Neural cell (in vitro differentiated cells): ENCODE results near the gene SNTG2. TPM values are rescaled to one million over a fixed set of nuclear protein-coding genes. Genes with fewer than 3 reads are reported as not detected.

Experiments
- H2AFZ ChIP-seq: fragments of 200-600, 300-800 bp; sonication (generic), shearing (Covaris generic); 2 replicates; pipeline ENCODE4 v1.6.0; 2014; ENCODE audit warnings: low read depth, mild to moderate bottlenecking, antibody characterized with exemption, low read length, moderate library complexity
- H3F3A ChIP-seq: fragments of 200-600 bp; shearing (Covaris generic); 2 replicates; pipeline ENCODE4 v1.6.1; 2016; ENCODE audit warnings: mild to moderate bottlenecking, moderate library complexity, mixed read lengths, antibody characterized with exemption, low read length; ENCODE audit not compliant: insufficient read depth, poor library complexity, severe bottlenecking
- H3K27ac ChIP-seq: fragments of 200-600, 300-800 bp; sonication (generic), shearing (Covaris generic); 2 replicates; pipeline ENCODE4 v1.5.1; 2014; ENCODE audit warnings: mild to moderate bottlenecking, low read length, moderate library complexity
- H3K27me3 ChIP-seq: fragments of 300-800, 200-600 bp; sonication (generic), shearing (Covaris generic); 2 replicates; pipeline ENCODE4 v1.6.0; 2014; ENCODE audit warnings: mild to moderate bottlenecking, low read depth, low read length, moderate library complexity; ENCODE audit not compliant: insufficient read depth
- H3K36me3 ChIP-seq: fragments of 300-800, 200-600 bp; sonication (generic), shearing (Covaris generic); 2 replicates; pipeline ENCODE4 v1.5.1; 2014; ENCODE audit warnings: mild to moderate bottlenecking, antibody characterized with exemption, low read length, moderate library complexity; ENCODE audit not compliant: insufficient read depth
- H3K4me2 ChIP-seq: fragments of 300-800, 200-600 bp; sonication (generic), shearing (Covaris generic); 2 replicates; pipeline ENCODE4 v1.6.0; 2014; ENCODE audit warnings: mild to moderate bottlenecking, low read length
- H3K4me3 ChIP-seq: fragments of 300-800, 200-600 bp; sonication (generic), shearing (Covaris generic); 2 replicates; pipeline ENCODE4 v1.5.1; 2014; ENCODE audit warnings: mild to moderate bottlenecking, low read length, moderate library complexity
- H3K79me2 ChIP-seq: fragments of 200-600 bp; shearing (Covaris generic); replicated peaks from 2 replicates; pipeline ENCODE4 v1.6.0; 2014; ENCODE audit warnings: mild to moderate bottlenecking, low read length, moderate library complexity; ENCODE audit not compliant: insufficient read depth
- H3K9ac ChIP-seq: fragments of 300-800, 200-600 bp; sonication (generic), shearing (Covaris generic); 2 replicates; pipeline ENCODE4 v1.6.1; 2016; ENCODE audit warnings: mild to moderate bottlenecking, low read length, mixed read lengths
- H3K9me2 ChIP-seq: fragments of 200-600 bp; shearing (Covaris generic); 2 replicates; pipeline ENCODE4 v1.6.1; 2016; ENCODE audit warnings: mild to moderate bottlenecking, low read length, mixed read lengths; ENCODE audit not compliant: insufficient read depth
- H3K9me3 ChIP-seq: fragments of 200-600, 300-800 bp; sonication (generic), shearing (Covaris generic); 2 replicates; pipeline ENCODE4 v1.6.1; 2016; ENCODE audit warnings: mild to moderate bottlenecking, mixed run types, low read length, moderate library complexity, mixed read lengths
- H4K20me1 ChIP-seq: fragments of 200-600 bp; shearing (Covaris generic); 2 replicates; pipeline ENCODE4 v1.6.1; 2016; ENCODE audit warnings: mild to moderate bottlenecking, mixed run types; ENCODE audit not compliant: insufficient read depth
- EP300 ChIP-seq: fragments of 450-650 bp; conservative IDR thresholded peaks from 2 replicates; pipeline ENCODE4 v1.6.1; 2014; ENCODE audit warnings: antibody characterized with exemption, mild to moderate bottlenecking, moderate library complexity; ENCODE audit not compliant: poor library complexity, severe bottlenecking
- EZH2 ChIP-seq: fragments of 200-600, 300-800 bp; shearing (Covaris generic), sonication (generic); IDR thresholded peaks from 2 replicates; pipeline ENCODE4 v1.6.1; 2014; ENCODE audit warnings: antibody characterized with exemption, low read length, borderline replicate concordance, mild to moderate bottlenecking; ENCODE audit not compliant: insufficient read depth, poor library complexity, severe bottlenecking
- MXI1 ChIP-seq: fragments of 450-650 bp; conservative IDR thresholded peaks from 2 replicates; pipeline ENCODE4 v1.6.1; 2014; ENCODE audit warnings: antibody characterized with exemption, mild to moderate bottlenecking; ENCODE audit not compliant: poor library complexity, severe bottlenecking
- POLR2AphosphoS5 ChIP-seq: IDR thresholded peaks from 2 replicates; pipeline ENCODE4 v1.6.1; 2012
- RAD21 ChIP-seq: fragments of 450-650 bp; conservative IDR thresholded peaks from 2 replicates; pipeline ENCODE4 v1.6.1; 2014; ENCODE audit warnings: antibody characterized with exemption, mild to moderate bottlenecking, moderate library complexity
- SMC3 ChIP-seq: fragments of 450-650 bp; conservative IDR thresholded peaks from 2 replicates; pipeline ENCODE4 v1.6.1; 2014; ENCODE audit warnings: antibody characterized with exemption, mild to moderate bottlenecking, moderate library complexity; ENCODE audit not compliant: poor library complexity
- TAF1 ChIP-seq: IDR thresholded peaks from 2 replicates; pipeline ENCODE4 v1.6.1; 2012; ENCODE audit warnings: low read depth
- polyA plus RNA-seq: library from polyadenylated mRNA; depleted of rRNA; stranded (reverse); fragments of >200 nt; gene quantifications from 2 replicates; pipeline ENCODE4 v1.2.3, GENCODE V29; 2014
- TF ChIP-seq, protein P1 (sequence below): fragments of 450-650 bp; IDR thresholded peaks from 2 replicates; pipeline ENCODE4 v1.5.1; 2014; ENCODE audit warnings: antibody characterized with exemption, mild to moderate bottlenecking, moderate library complexity; ENCODE audit not compliant: poor library complexity, severe bottlenecking
- TF ChIP-seq, protein P2 (sequence below): IDR thresholded peaks from 2 replicates; pipeline ENCODE4 v1.6.1; 2012; ENCODE audit warnings: borderline replicate concordance

Gene SNTG2
- polyA plus RNA-seq, 1 donor from 2014 or later, result not detected

- Histone ChIP-seq H3F3A (no peaks in the 10 kb centered on the region), H3K27me3 (no peaks in the 10 kb centered on the region)
- TF ChIP-seq EZH2, result no peak
- TF ChIP-seq, protein P1, sequence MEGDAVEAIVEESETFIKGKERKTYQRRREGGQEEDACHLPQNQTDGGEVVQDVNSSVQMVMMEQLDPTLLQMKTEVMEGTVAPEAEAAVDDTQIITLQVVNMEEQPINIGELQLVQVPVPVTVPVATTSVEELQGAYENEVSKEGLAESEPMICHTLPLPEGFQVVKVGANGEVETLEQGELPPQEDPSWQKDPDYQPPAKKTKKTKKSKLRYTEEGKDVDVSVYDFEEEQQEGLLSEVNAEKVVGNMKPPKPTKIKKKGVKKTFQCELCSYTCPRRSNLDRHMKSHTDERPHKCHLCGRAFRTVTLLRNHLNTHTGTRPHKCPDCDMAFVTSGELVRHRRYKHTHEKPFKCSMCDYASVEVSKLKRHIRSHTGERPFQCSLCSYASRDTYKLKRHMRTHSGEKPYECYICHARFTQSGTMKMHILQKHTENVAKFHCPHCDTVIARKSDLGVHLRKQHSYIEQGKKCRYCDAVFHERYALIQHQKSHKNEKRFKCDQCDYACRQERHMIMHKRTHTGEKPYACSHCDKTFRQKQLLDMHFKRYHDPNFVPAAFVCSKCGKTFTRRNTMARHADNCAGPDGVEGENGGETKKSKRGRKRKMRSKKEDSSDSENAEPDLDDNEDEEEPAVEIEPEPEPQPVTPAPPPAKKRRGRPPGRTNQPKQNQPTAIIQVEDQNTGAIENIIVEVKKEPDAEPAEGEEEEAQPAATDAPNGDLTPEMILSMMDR, result no peak
- TF ChIP-seq EP300, result no peak
- no peak for TF ChIP-seq SMC3
- no peak for TF ChIP-seq RAD21
- TF ChIP-seq POLR2AphosphoS5, result no peak
- TF ChIP-seq, protein P2, sequence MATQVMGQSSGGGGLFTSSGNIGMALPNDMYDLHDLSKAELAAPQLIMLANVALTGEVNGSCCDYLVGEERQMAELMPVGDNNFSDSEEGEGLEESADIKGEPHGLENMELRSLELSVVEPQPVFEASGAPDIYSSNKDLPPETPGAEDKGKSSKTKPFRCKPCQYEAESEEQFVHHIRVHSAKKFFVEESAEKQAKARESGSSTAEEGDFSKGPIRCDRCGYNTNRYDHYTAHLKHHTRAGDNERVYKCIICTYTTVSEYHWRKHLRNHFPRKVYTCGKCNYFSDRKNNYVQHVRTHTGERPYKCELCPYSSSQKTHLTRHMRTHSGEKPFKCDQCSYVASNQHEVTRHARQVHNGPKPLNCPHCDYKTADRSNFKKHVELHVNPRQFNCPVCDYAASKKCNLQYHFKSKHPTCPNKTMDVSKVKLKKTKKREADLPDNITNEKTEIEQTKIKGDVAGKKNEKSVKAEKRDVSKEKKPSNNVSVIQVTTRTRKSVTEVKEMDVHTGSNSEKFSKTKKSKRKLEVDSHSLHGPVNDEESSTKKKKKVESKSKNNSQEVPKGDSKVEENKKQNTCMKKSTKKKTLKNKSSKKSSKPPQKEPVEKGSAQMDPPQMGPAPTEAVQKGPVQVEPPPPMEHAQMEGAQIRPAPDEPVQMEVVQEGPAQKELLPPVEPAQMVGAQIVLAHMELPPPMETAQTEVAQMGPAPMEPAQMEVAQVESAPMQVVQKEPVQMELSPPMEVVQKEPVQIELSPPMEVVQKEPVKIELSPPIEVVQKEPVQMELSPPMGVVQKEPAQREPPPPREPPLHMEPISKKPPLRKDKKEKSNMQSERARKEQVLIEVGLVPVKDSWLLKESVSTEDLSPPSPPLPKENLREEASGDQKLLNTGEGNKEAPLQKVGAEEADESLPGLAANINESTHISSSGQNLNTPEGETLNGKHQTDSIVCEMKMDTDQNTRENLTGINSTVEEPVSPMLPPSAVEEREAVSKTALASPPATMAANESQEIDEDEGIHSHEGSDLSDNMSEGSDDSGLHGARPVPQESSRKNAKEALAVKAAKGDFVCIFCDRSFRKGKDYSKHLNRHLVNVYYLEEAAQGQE, result no peak
- TF ChIP-seq MXI1, result no peak
- no peak for TF ChIP-seq TAF1
These were observed 452.9 kb downstream of the SNTG2 start for GRCh38 chr2:1403565-1403964.

GRCh38 chr2:1405124-1405523 lies 454.5 kb downstream of the SNTG2 start:
- Histone ChIP-seq H2AFZ (no peak overlapping the region), H3K79me2 (no peaks in the 10 kb centered on the region)
- TF ChIP-seq EZH2 (no peak), MXI1 (no peak), POLR2AphosphoS5 (no peak), TAF1 (no peak), RAD21 (no peak), SMC3 (no peak), EP300 (no peak)
- TF ChIP-seq, protein P2, result no peak
- TF ChIP-seq, protein P1, result no peak

More at GRCh38 chr2:1403565-1403964, 452.9 kb downstream of the SNTG2 start:
- no peaks in the 10 kb centered on the region for H4K20me1 ChIP-seq
- no peak overlapping the region for H3K4me3 ChIP-seq
- no peak overlapping the region for H3K9ac ChIP-seq
- no peak overlapping the region for H3K4me2 ChIP-seq
- no peak overlapping the region for H3K27ac ChIP-seq
- H3K79me2 ChIP-seq, result no peaks in the 10 kb centered on the region
- no peaks in the 10 kb centered on the region for H3K9me2 ChIP-seq
- H3K9me3 ChIP-seq, result no peaks in the 10 kb centered on the region
- H3K36me3 ChIP-seq, result no peaks in the 10 kb centered on the region
- no peak overlapping the region for H2AFZ ChIP-seq

More at GRCh38 chr2:1405124-1405523, 454.5 kb downstream of the SNTG2 start:
- Histone ChIP-seq H3K36me3 (no peaks in the 10 kb centered on the region), H3K27ac (no peak overlapping the region), H3K4me2 (no peak overlapping the region), H3K9me2 (no peaks in the 10 kb centered on the region), H3K9ac (no peak overlapping the region), H3K27me3 (no peaks in the 10 kb centered on the region), H3F3A (no peaks in the 10 kb centered on the region), H3K9me3 (no peaks in the 10 kb centered on the region), H4K20me1 (no peaks in the 10 kb centered on the region), H3K4me3 (no peak overlapping the region)
